GM23338 (cell line): ENCODE data around the gene DLGAP4. TPM values are rescaled to one million over a fixed set of nuclear protein-coding genes. Genes with fewer than 3 reads are reported as not detected.

Experiments
- ATAC-seq: fragments of 200-7000 bp; cut with Tn5 transposase; 3 replicates; pipeline ENCODE4 v1.9.1; 2020
- DNase-seq: peaks from one replicate; pipeline ENCODE4 v3.0.0-alpha.2; 2015; ENCODE audit warnings: low spot score
- H2AFZ ChIP-seq: fragments of 200-600 bp; sonication (generic); 2 replicates; pipeline ENCODE4 v1.8.0; 2016; ENCODE audit warnings: antibody characterized with exemption, mild to moderate bottlenecking, moderate library complexity
- H3F3A ChIP-seq: fragments of 200-600 bp; sonication (generic); replicated peaks from 2 replicates; pipeline ENCODE4 v1.8.0; 2017; ENCODE audit warnings: antibody characterized with exemption, mixed run types, low read depth
- H3K27ac ChIP-seq: fragments of 200-600 bp; sonication (generic); 2 replicates; pipeline ENCODE4 v1.6.1; 2016; ENCODE audit warnings: low read depth
- H3K27me3 ChIP-seq: fragments of 200-600 bp; sonication (generic); 2 replicates; pipeline ENCODE4 v1.8.0; 2016; ENCODE audit warnings: mild to moderate bottlenecking, mixed run types, moderate library complexity; ENCODE audit not compliant: insufficient read depth
- H3K36me3 ChIP-seq: fragments of 200-600 bp; sonication (generic); 2 replicates; pipeline ENCODE4 v1.8.0; 2016; ENCODE audit warnings: mild to moderate bottlenecking; ENCODE audit not compliant: insufficient read depth
- H3K4me1 ChIP-seq: fragments of 200-600 bp; sonication (generic); 2 replicates; pipeline ENCODE4 v1.8.0; 2016; ENCODE audit warnings: mild to moderate bottlenecking, moderate library complexity; ENCODE audit not compliant: insufficient read depth
- H3K4me2 ChIP-seq: fragments of 200-600 bp; sonication (generic); 2 replicates; pipeline ENCODE4 v1.7.1; 2017; ENCODE audit warnings: mixed run types
- H3K4me3 ChIP-seq: fragments of 200-600 bp; sonication (generic); 2 replicates; pipeline ENCODE4 v1.6.1; 2016; ENCODE audit warnings: mixed run types
- H3K79me2 ChIP-seq: fragments of 200-600 bp; sonication (generic); replicated peaks from 2 replicates; pipeline ENCODE4 v1.8.0; 2017; ENCODE audit warnings: mild to moderate bottlenecking; ENCODE audit not compliant: insufficient read depth
- H3K9me2 ChIP-seq: fragments of 200-600 bp; sonication (generic); 2 replicates; pipeline ENCODE4 v1.8.0; 2017; ENCODE audit not compliant: insufficient read depth
- H4K20me1 ChIP-seq: fragments of 200-600 bp; sonication (generic); replicated peaks from 2 replicates; pipeline ENCODE4 v1.8.0; 2017; ENCODE audit warnings: mild to moderate bottlenecking; ENCODE audit not compliant: insufficient read depth
- H3K27ac Mint-ChIP-seq: 2 replicates; pipeline ENCODE4 v1.8.0; 2020; ENCODE audit warnings: inconsistent platforms, mild to moderate bottlenecking, moderate library complexity, mixed read lengths
- H3K27me3 Mint-ChIP-seq: 3 replicates; pipeline ENCODE4 v1.8.0; 2022; ENCODE audit warnings: low read depth, mild to moderate bottlenecking, moderate library complexity, mixed read lengths, inconsistent platforms; ENCODE audit not compliant: insufficient read depth, poor library complexity
- H3K36me3 Mint-ChIP-seq: 3 replicates; pipeline ENCODE4 v1.8.0; 2021; ENCODE audit warnings: low read depth, mild to moderate bottlenecking, inconsistent platforms, moderate library complexity, mixed read lengths
- H3K4me1 Mint-ChIP-seq: 3 replicates; pipeline ENCODE4 v1.8.0; 2020; ENCODE audit warnings: mild to moderate bottlenecking, inconsistent platforms, mixed read lengths
- H3K4me3 Mint-ChIP-seq: 3 replicates; pipeline ENCODE4 v1.8.0; 2021; ENCODE audit warnings: moderate library complexity, mild to moderate bottlenecking, inconsistent platforms, mixed read lengths
- H3K9me3 Mint-ChIP-seq: 3 replicates; pipeline ENCODE4 v1.8.0; 2020; ENCODE audit warnings: moderate library complexity, mild to moderate bottlenecking, inconsistent platforms, mixed read lengths
- CREB1 ChIP-seq: fragments of 250-450 bp; sonication (Bioruptor Pico); IDR thresholded peaks from 2 replicates; pipeline ENCODE4 v1.5.0; 2020; ENCODE audit warnings: low read depth, mild to moderate bottlenecking, moderate library complexity
- CTCF ChIP-seq, 2 experiments: fragments of 200-600 bp in 1 of 2; sonication (generic) in 1 of 2; conservative IDR thresholded peaks; 2 replicates each; pipeline versions ENCODE4 v1.5.1 to v1.6.1; 2016 to 2017; ENCODE audit warnings: antibody characterized with exemption in 2 of 2, low read depth in 2 of 2, mild to moderate bottlenecking in 2 of 2, moderate library complexity in 1 of 2
- ETS1 ChIP-seq: IDR thresholded peaks from 2 replicates; pipeline ENCODE4 v1.6.1; 2016; ENCODE audit warnings: antibody characterized with exemption
- EZH2 ChIP-seq: fragments of 200-600 bp; sonication (generic); IDR thresholded peaks from one replicate; pipeline ENCODE4 v1.8.0; 2017; ENCODE audit warnings: antibody characterized with exemption, mild to moderate bottlenecking, low read depth; ENCODE audit not compliant: unreplicated experiment
- EZH2phosphoT487 ChIP-seq: fragments of 200-600 bp; sonication (generic); IDR thresholded peaks from one replicate; pipeline ENCODE4 v1.8.1; 2018; ENCODE audit warnings: antibody characterized with exemption; ENCODE audit not compliant: unreplicated experiment
- JUNB ChIP-seq: IDR thresholded peaks from one replicate; pipeline ENCODE4 v1.6.1; 2016; ENCODE audit warnings: antibody characterized with exemption; ENCODE audit not compliant: unreplicated experiment
- NANOG ChIP-seq: IDR thresholded peaks from 2 replicates; pipeline ENCODE4 v1.6.1; 2016; ENCODE audit warnings: antibody characterized with exemption, borderline replicate concordance
- POLR2AphosphoS5 ChIP-seq: IDR thresholded peaks from 2 replicates; pipeline ENCODE4 v1.6.1; 2016; ENCODE audit warnings: antibody characterized with exemption, low read depth
- REST ChIP-seq: IDR thresholded peaks from one replicate; pipeline ENCODE4 v1.6.1; 2018; ENCODE audit warnings: antibody characterized with exemption; ENCODE audit not compliant: unreplicated experiment
- STAT1 ChIP-seq: IDR thresholded peaks from one replicate; pipeline ENCODE4 v1.6.1; 2016; ENCODE audit warnings: antibody characterized with exemption; ENCODE audit not compliant: unreplicated experiment
- ZNF114 ChIP-seq: fragments of 250-450 bp; sonication (Bioruptor Pico); IDR thresholded peaks from 2 replicates; pipeline ENCODE4 v1.5.0; 2020; ENCODE audit warnings: mild to moderate bottlenecking, moderate library complexity
- ZNF331 ChIP-seq: fragments of 250-450 bp; sonication (Bioruptor Pico); IDR thresholded peaks from 2 replicates; pipeline ENCODE4 v1.5.0; 2020; ENCODE audit warnings: low read depth, mild to moderate bottlenecking, moderate library complexity
- ZNF462 ChIP-seq: fragments of 250-450 bp; sonication (Bioruptor Pico); IDR thresholded peaks from 2 replicates; pipeline ENCODE4 v1.5.0; 2020; ENCODE audit warnings: mild to moderate bottlenecking, moderate library complexity
- polyA plus RNA-seq: library from polyadenylated mRNA; unstranded; fragments of >200 nt; fragmentation: Nextera tagmentation; extraction: Ambion mirVana; gene quantifications from 2 replicates; pipeline ENCODE4 v1.2.1, GENCODE V29; 2016
- total RNA-seq: library from RNA; depleted of rRNA; stranded (reverse); fragments of >200 nt; shearing (Covaris generic); gene quantifications from 2 replicates; pipeline ENCODE4 v1.2.3, GENCODE V29; 2014

Gene DLGAP4
- total and polyA plus RNA-seq, 2 experiments from 2014 or later, result 46.1 to 52.2 TPM

- H2AFZ ChIP-seq, result peak overlapping the region; percentile 1; the same call in 1 of the 2 replicates
These were observed 234.5 kb downstream of the DLGAP4 start for GRCh38 chr20:36540551-36541211.

More at GRCh38 chr20:36540551-36541211, 234.5 kb downstream of the DLGAP4 start:
- Mint-ChIP-seq H3K27ac (no peak overlapping the region), H3K4me1 (peaks cover 32% of the 10 kb centered on the region), H3K4me3 (peak overlapping the region; percentile 60), H3K36me3 (peaks cover 16% of the 10 kb centered on the region), H3K27me3 (peaks cover 11% of the 10 kb centered on the region), H3K9me3 (no peaks in the 10 kb centered on the region)
- DNase-seq, result peak; percentile 50
- peak overlapping the region; percentile 95 for H3K4me2 ChIP-seq
- peak overlapping the region; percentile 82 for H3K4me3 ChIP-seq
- H3K9me2 ChIP-seq, result no peaks in the 10 kb centered on the region
- peaks cover 4% of the 10 kb centered on the region; the same call in 1 of the 2 replicates for H4K20me1 ChIP-seq
- no peaks in the 10 kb centered on the region for H3K27me3 ChIP-seq
- H3K27ac ChIP-seq, result no peak overlapping the region
- H3F3A ChIP-seq, result 0 out of 2 replicates have a peak, but pooled peaks cover 4% of the 10 kb centered on the region
- H3K4me1 ChIP-seq, result peaks cover 16% of the 10 kb centered on the region
- ATAC-seq, result peak; percentile 9
- TF ChIP-seq ZNF114 (CRISPR knock-in tag) (no peak), JUNB (no peak), ETS1 (no peak), NANOG (no peak), EZH2 (no peak), ZNF331 (no peak), POLR2AphosphoS5 (no peak), CTCF (conservative IDR thresholded peaks at IDR 0.05; ENCODE audit: low read depth in 2 of 2) (no peak), EZH2phosphoT487 (no peak), REST (no peak), ZNF462 (CRISPR knock-in tag) (no peak), CREB1 (CRISPR knock-in tag) (no peak), STAT1 (no peak)
- no peaks in the 10 kb centered on the region for H3K36me3 ChIP-seq
- peaks cover 18% of the 10 kb centered on the region; the same call in 1 of the 2 replicates for H3K79me2 ChIP-seq
